Esophagus muscularis mucosa (tissue), 3 donors: ENCODE data around the gene MOSMO.
"Not testable (repeated sequence)": the region's sequence is repeated elsewhere in the genome, so short reads cannot be mapped to it uniquely, and the experiment has no call there.

Experiments
- CTCF ChIP-seq, 3 experiments: fragments of 200-600 bp in 2 of 3; fragments of 450-650 bp in 1 of 3; sonication (generic) in 2 of 3; IDR thresholded peaks; one replicate each; pipeline ENCODE4 v1.5.1; 2017 to 2019; ENCODE audit warnings: antibody characterized with exemption in 3 of 3, mild to moderate bottlenecking in 2 of 3, moderate library complexity in 1 of 3
- POLR2AphosphoS5 ChIP-seq, 2 donors: sonication (generic); formaldehyde crosslinking; IDR thresholded peaks; one replicate each; pipeline ENCODE4 v1.6.1; 2017; ENCODE audit warnings: antibody characterized with exemption in 2 of 2

DNA sequence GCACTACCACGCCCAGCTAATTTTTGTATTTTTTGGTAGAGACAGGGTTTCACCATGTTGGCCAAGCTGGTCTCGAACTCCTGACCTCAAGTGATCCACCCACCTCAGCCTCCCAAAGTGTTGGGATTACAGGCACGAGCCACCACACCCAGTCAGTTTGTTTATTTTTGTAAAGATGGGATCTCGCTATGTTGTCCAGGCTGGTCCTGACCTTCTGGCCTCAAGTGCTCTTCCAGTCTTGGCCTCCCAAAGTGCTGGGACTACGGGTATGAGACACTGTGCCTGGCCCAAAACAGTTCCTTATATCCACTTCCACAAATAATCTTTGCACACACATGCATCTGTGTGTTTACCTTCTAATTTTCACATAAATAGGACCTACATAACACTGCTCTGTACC, 103.7 kb downstream of the MOSMO start:
- not testable (repeated sequence) for TF ChIP-seq CTCF, POLR2AphosphoS5 (IDR thresholded peaks at IDR 0.05)
